GM21515 (cell line): Measurements from ENCODE around the gene ERN1.

Experiments used
- ATAC-seq: cut with Tn5 transposase; IDR thresholded peaks from one replicate; pipeline ENCODE4 v1.9.1; 2021; ENCODE audit not compliant: unreplicated experiment

The ERN1 gene

GRCh38 chr17:63991611-63992010 lies 138.3 kb downstream of the ERN1 start:
- no peak for ATAC-seq

- no peak for ATAC-seq
These were observed 140.2 kb downstream of the ERN1 start for GRCh38 chr17:63989622-63990345.
